Hair follicular keratinocyte (primary cell): ENCODE data around the gene CDRT4. TPM values are rescaled to one million over a fixed set of nuclear protein-coding genes. Genes with fewer than 3 reads are reported as not detected.

Experiments
- total RNA-seq: library from RNA; depleted of rRNA; stranded (reverse); fragments of >200 nt; gene quantifications from 2 replicates; pipeline ENCODE4 v1.2.3, GENCODE V29; 2015

The CDRT4 gene
- 1.1 and 4.2 TPM in 2 replicates for total RNA-seq

GRCh38 chr17:15467592-15467991 is at the start of gene CDRT4:
Gene CDRT4 (minus strand): TSS chr17:15467621. CDS start chr17:15440238, 27,383 bp downstream.

Other genes starting within 250 kb of the CDRT4 start
- 1.2 and 1.9 TPM in 2 replicates for gene PMP22, start 202.3 kb downstream of the CDRT4 start, total RNA-seq
- gene TEKT3, start 126.0 kb downstream of the CDRT4 start, total RNA-seq: not detected in 2 replicates
- gene TVP23C, start 95.9 kb upstream of the CDRT4 start, total RNA-seq: 2.7 and 5.8 TPM in 2 replicates
- 0.08 and 0.53 TPM in 2 replicates for gene FBXW10B, start 152.1 kb upstream of the CDRT4 start, total RNA-seq
- gene TRIM16, start 216.7 kb upstream of the CDRT4 start, total RNA-seq: 36.9 and 49.8 TPM in 2 replicates
- 31.2 and 44.0 TPM in 2 replicates for gene ZNF286A, start 232.1 kb upstream of the CDRT4 start, total RNA-seq